ENCODE measurements around the gene ADGRD2. TPM values are rescaled to one million over a fixed set of nuclear protein-coding genes. Genes with fewer than 3 reads are reported as not detected.

The ADGRD2 gene
- total and polyA plus RNA-seq, 9 of the 15 experiments (the other 6 are each of a cell fraction or from before 2014, with no cell fraction given) = not detected

GRCh38 chr9:124457079-124457886 lies 7.0 kb downstream of the ADGRD2 start (continued):
- TF ChIP-seq POLR2B (IDR thresholded peaks at IDR 0.05; ENCODE audit: low read depth, partially characterized antibody) (no peak), POLR2H (tag; IDR thresholded peaks at IDR 0.05; ENCODE audit: low read depth) (no peak), ZBTB7A (IDR thresholded peaks at IDR 0.05; ENCODE audit: borderline replicate concordance, control insufficient read depth, low read depth, low read length) (0 out of 2 replicates have a peak, but pooled peaks have one; percentile 26), SIRT6 (IDR thresholded peaks at IDR 0.05; ENCODE audit: low read depth, low read length) (no peak), ZSCAN32 (CRISPR knock-in tag; IDR thresholded peaks at IDR 0.05) (no peak), TCF15 (CRISPR knock-in tag; IDR thresholded peaks at IDR 0.05) (no peak), NFE2 (IDR thresholded peaks at IDR 0.05; ENCODE audit: low read depth) (peak; percentile 32; the same call in 1 of the 2 replicates), PML (IDR thresholded peaks at IDR 0.05; ENCODE audit: low read length) (no peak), ARID2 (IDR thresholded peaks at IDR 0.05) (no peak), KLF13 (tag; IDR thresholded peaks at IDR 0.05; ENCODE audit: borderline replicate concordance, low read depth) (no peak), HINFP (tag; conservative IDR thresholded peaks at IDR 0.05; ENCODE audit: low read depth) (no peak), SAP30 (IDR thresholded peaks at IDR 0.05; ENCODE audit: borderline replicate concordance, insufficient read depth, low read depth, low read length, poor library complexity, severe bottlenecking) (no peak), HMG20B (CRISPR knock-in tag; IDR thresholded peaks at IDR 0.05) (no peak), MAZ (CRISPR knock-in tag; conservative IDR thresholded peaks at IDR 0.05 in 1 of 2, IDR thresholded peaks at IDR 0.05 in 1 of 2) (no peak), U2AF2 (optimal IDR thresholded peaks at IDR 0.05; ENCODE audit: low read depth, low read length) (no peak), ZBTB17 (CRISPR knock-in tag; IDR thresholded peaks at IDR 0.05) (no peak), NCOA4 (IDR thresholded peaks at IDR 0.05; ENCODE audit: partially characterized antibody) (no peak), ADNP (tag; IDR thresholded peaks at IDR 0.05) (peak; percentile 89), GTF2A2 (tag; IDR thresholded peaks at IDR 0.05) (no peak), ZNF561 (CRISPR knock-in tag; conservative IDR thresholded peaks at IDR 0.05) (no peak)
- TF ChIP-seq, protein P1, sequence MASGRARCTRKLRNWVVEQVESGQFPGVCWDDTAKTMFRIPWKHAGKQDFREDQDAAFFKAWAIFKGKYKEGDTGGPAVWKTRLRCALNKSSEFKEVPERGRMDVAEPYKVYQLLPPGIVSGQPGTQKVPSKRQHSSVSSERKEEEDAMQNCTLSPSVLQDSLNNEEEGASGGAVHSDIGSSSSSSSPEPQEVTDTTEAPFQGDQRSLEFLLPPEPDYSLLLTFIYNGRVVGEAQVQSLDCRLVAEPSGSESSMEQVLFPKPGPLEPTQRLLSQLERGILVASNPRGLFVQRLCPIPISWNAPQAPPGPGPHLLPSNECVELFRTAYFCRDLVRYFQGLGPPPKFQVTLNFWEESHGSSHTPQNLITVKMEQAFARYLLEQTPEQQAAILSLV (tag; IDR thresholded peaks at IDR 0.05) = no peak
- TF ChIP-seq, protein P2, sequence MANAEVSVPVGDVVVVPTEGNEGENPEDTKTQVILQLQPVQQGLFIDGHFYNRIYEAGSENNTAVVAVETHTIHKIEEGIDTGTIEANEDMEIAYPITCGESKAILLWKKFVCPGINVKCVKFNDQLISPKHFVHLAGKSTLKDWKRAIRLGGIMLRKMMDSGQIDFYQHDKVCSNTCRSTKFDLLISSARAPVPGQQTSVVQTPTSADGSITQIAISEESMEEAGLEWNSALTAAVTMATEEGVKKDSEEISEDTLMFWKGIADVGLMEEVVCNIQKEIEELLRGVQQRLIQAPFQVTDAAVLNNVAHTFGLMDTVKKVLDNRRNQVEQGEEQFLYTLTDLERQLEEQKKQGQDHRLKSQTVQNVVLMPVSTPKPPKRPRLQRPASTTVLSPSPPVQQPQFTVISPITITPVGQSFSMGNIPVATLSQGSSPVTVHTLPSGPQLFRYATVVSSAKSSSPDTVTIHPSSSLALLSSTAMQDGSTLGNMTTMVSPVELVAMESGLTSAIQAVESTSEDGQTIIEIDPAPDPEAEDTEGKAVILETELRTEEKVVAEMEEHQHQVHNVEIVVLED (CRISPR knock-in tag; IDR thresholded peaks at IDR 0.05) = no peak

Data from K562 (cell line).